ENCODE measurements around the gene PPP1R1C.

PPP1R1C gene

DNA sequence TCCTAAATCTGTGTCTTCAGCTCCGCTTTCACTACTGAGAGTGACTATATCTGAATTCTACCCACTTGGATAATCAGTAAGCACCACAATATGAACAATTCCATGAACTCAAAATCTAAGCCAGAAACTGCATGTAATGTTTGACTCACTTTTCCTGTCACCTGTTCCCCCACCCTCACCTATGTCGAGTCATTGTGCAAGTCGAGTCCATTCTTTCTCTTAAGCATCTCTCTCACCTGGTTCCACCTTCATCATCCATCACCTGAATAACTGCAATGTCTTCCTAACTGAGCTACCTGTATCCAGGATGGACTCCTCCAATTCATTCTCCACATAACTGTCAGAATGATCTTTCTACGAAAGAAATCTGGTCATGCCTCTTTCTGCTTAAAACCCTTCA, 58.2 kb downstream of the PPP1R1C start:
- no peaks in the 10 kb centered on the region for H3K9me3 Mint-ChIP-seq
- H3K36me3 Mint-ChIP-seq (ENCODE audit: insufficient read depth), result no peaks in the 10 kb centered on the region
- ATAC-seq (replicated peaks) (no peak), DNase-seq (no peak)
- H3K4me3 Mint-ChIP-seq, result no peak overlapping the region
- no peak overlapping the region for H3K27ac Mint-ChIP-seq
- peaks cover 0 to 5% of the 10 kb centered on the region in 2 donors for H3K27me3 Mint-ChIP-seq
- no peaks in the 10 kb centered on the region for H3K4me1 Mint-ChIP-seq (ENCODE audit: low read depth in 2 of 2)

DNA sequence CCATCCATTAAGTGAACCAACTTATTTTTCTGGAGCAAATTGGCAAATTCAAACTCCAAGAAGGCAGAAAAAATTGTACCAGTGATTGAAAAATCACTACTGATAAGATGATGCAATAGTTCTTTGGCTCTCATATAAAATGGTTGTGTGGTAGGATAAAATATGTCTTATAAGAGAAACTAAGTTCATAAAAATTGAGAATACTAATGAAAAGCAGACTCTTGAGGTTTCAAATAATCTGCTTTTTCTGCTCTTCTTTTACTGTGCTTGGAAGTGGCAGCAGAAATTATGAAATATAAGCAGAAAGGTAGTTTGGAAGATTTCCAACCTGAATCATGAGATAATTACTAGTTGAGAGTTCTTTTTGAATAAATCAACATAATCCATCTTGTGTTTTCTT, 61.9 kb downstream of the PPP1R1C start:
- no peaks in the 10 kb centered on the region for H3K4me1 Mint-ChIP-seq (ENCODE audit: low read depth in 2 of 2)
- peaks cover 0 to 5% of the 10 kb centered on the region in 2 donors for H3K27me3 Mint-ChIP-seq
- H3K9me3 Mint-ChIP-seq, result no peaks in the 10 kb centered on the region
- DNase-seq (no peak), ATAC-seq (replicated peaks) (no peak)
- H3K36me3 Mint-ChIP-seq (ENCODE audit: insufficient read depth), result no peaks in the 10 kb centered on the region
- no peak overlapping the region for H3K4me3 Mint-ChIP-seq
- no peak overlapping the region for H3K27ac Mint-ChIP-seq

DNA sequence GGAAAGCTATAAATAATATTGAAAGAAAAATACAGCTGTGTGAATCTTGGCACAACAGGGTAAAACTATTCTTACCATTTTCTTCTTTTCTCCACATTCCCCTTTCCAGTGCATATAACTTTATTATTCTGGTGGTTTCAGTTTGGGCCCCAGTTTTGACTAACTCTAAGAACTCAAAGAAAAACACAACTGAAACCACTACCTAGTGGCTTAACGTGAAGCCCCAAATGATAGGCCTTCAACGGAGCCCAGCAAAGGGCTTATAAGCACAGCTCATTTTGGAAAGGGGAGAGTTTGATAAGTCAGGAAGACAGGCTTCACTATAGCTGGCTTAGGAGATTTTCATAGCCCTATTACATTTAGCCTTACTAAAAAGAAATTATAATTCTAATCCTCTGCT, 62.4 kb downstream of the PPP1R1C start:
- Mint-ChIP-seq H3K4me1 (ENCODE audit: low read depth in 2 of 2) (no peaks in the 10 kb centered on the region), H3K27me3 (peaks cover 0 to 5% of the 10 kb centered on the region in 2 donors), H3K9me3 (no peaks in the 10 kb centered on the region), H3K4me3 (no peak overlapping the region), H3K27ac (no peak overlapping the region), H3K36me3 (ENCODE audit: insufficient read depth) (no peaks in the 10 kb centered on the region)
- ATAC-seq (replicated peaks), result no peak
- no peak for DNase-seq

GRCh38 chr2:182048621-182049020, 63.0 kb downstream of the PPP1R1C start:
- H3K4me1 Mint-ChIP-seq (ENCODE audit: low read depth in 2 of 2), result no peaks in the 10 kb centered on the region
- no peaks in the 10 kb centered on the region for H3K36me3 Mint-ChIP-seq (ENCODE audit: insufficient read depth)

DNA sequence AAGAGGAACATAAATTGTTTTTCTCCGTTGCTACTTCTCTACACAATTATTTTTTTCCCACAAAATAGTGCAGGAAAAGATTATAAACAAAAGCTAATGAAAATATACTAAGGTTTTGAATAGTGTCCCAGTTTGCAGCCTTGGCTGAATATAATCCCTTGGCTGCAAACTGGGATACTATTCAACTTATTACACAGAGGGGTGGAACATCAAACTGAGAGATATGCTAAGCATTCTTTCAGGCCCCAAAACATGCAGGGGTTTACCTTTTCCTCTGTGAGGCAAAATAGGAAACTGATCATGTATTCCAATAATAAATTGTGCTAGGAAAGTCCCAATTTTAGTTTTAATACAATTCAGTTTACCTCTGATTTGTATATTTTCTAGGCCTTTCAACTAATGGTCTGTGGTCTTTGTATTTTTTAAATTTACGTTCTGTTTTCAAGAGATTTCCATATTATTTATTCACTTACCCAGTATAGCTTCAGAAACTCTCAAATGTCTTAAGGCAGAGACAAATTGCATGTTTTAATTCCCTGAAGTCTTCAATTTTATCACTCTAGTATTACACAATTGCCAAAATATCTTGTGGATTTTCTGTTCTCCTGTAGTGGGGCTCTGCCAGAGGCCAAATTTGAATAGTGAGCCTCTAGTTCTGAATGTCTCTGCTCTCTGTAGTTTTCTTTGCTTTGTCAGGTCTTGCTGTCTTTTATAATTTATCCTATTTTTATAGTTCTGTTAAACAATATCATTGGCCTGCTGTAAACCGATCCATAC, 63.9 kb downstream of the PPP1R1C start:
- H3K4me1 Mint-ChIP-seq (ENCODE audit: low read depth in 2 of 2), result no peaks in the 10 kb centered on the region
- ATAC-seq (replicated peaks) (no peak), DNase-seq (no peak)
- H3K27me3 Mint-ChIP-seq, result no peaks in the 10 kb centered on the region
- H3K27ac Mint-ChIP-seq, result no peak overlapping the region
- H3K9me3 Mint-ChIP-seq, result no peaks in the 10 kb centered on the region
- no peak overlapping the region for H3K4me3 Mint-ChIP-seq
- no peaks in the 10 kb centered on the region for H3K36me3 Mint-ChIP-seq (ENCODE audit: insufficient read depth)

More at GRCh38 chr2:182048621-182049020, 63.0 kb downstream of the PPP1R1C start:
- H3K27ac Mint-ChIP-seq, result no peak overlapping the region
- no peaks in the 10 kb centered on the region for H3K9me3 Mint-ChIP-seq
- peaks cover 0 to 5% of the 10 kb centered on the region in 2 donors for H3K27me3 Mint-ChIP-seq
- ATAC-seq (replicated peaks) (no peak), DNase-seq (no peak)
- no peak overlapping the region for H3K4me3 Mint-ChIP-seq

DNA sequence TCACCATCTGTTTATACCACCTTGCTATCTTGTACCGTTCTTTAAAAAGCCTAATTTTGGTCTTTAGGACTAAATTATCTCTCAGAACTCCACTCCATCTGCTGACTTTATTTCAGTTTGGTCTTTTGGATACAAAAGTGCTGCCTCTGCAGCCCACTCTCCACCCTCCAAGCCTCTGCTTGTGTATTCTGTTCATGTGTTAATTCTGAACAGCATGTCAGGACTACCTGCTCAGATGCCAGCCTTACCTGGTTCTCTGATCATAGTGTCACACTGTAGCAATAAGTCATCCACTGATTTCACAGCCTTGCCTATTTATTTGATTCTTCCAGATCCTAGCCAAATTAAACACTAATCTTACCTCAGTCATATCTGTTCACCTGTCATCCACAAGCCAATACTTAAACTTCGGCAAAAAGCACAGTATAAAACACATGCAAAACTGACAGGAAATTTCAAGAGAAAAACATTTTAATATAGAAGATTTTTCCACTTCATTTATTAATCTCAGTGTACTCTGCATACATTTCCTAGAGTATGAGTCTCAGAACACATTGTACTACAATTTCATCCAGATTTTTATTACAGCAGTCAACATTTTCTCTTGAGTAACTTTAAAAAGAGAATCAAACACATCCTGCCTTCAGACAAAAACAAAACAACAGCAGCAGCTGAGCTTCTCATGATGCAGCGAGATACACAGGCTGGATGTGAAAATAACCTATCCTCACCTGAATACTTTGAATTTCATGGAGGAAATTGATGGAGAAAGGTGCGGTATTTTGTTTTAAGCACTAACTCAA, 64.9 kb downstream of the PPP1R1C start:
- DNase-seq (no peak), ATAC-seq (replicated peaks) (no peak)
- Mint-ChIP-seq H3K27ac (no peak overlapping the region), H3K4me1 (ENCODE audit: low read depth in 2 of 2) (no peaks in the 10 kb centered on the region), H3K9me3 (no peaks in the 10 kb centered on the region), H3K27me3 (no peaks in the 10 kb centered on the region), H3K4me3 (no peak overlapping the region), H3K36me3 (ENCODE audit: insufficient read depth) (no peaks in the 10 kb centered on the region)

DNA sequence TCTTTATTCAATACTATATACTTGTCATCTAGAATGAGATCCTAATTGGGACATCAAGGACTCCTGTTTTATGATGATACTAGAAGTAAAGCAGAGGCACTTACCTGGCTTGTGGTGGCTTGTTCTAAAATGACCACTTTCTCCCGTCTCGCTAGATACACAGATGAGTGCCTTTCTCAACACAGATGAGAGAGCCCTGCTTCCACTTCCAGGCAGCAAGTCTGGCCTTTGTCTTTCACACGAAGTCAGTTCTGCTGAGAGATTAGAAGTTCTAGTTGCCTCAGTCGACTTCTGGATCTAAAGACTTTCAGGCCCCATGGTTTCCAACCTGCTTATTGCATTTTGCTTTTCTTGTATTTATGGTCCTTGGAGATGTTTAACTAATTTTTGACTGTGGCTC, 70.3 kb downstream of the PPP1R1C start:
- H3K4me3 Mint-ChIP-seq, result no peak overlapping the region
- ATAC-seq (replicated peaks), result no peak
- DNase-seq, result no peak
- H3K36me3 Mint-ChIP-seq (ENCODE audit: insufficient read depth), result no peaks in the 10 kb centered on the region
- H3K27ac Mint-ChIP-seq, result no peak overlapping the region
- H3K9me3 Mint-ChIP-seq, result no peaks in the 10 kb centered on the region
- no peaks in the 10 kb centered on the region for H3K4me1 Mint-ChIP-seq (ENCODE audit: low read depth in 2 of 2)
- peaks cover 8 to 20% of the 10 kb centered on the region in 2 donors for H3K27me3 Mint-ChIP-seq

- H3K36me3 Mint-ChIP-seq (ENCODE audit: insufficient read depth), result no peaks in the 10 kb centered on the region
- H3K9me3 Mint-ChIP-seq, result no peaks in the 10 kb centered on the region
- H3K4me3 Mint-ChIP-seq, result no peak overlapping the region
- no peaks in the 10 kb centered on the region for H3K4me1 Mint-ChIP-seq (ENCODE audit: low read depth in 2 of 2)
- H3K27me3 Mint-ChIP-seq, result peaks cover 8 to 24% of the 10 kb centered on the region in 2 donors
- DNase-seq (no peak), ATAC-seq (replicated peaks) (no peak)
- no peak overlapping the region for H3K27ac Mint-ChIP-seq
Measured at GRCh38 chr2:182057002-182057401, 71.3 kb downstream of the PPP1R1C start.

GRCh38 chr2:182058056-182058455, 72.4 kb downstream of the PPP1R1C start:
- H3K4me1 Mint-ChIP-seq (ENCODE audit: low read depth in 2 of 2), result no peaks in the 10 kb centered on the region
- H3K9me3 Mint-ChIP-seq, result no peaks in the 10 kb centered on the region
- ATAC-seq (replicated peaks) (no peak), DNase-seq (no peak)
- no peak overlapping the region for H3K27ac Mint-ChIP-seq
- no peaks in the 10 kb centered on the region for H3K36me3 Mint-ChIP-seq (ENCODE audit: insufficient read depth)
- H3K4me3 Mint-ChIP-seq, result no peak overlapping the region
- peaks cover 8 to 24% of the 10 kb centered on the region in 2 donors for H3K27me3 Mint-ChIP-seq

DNA sequence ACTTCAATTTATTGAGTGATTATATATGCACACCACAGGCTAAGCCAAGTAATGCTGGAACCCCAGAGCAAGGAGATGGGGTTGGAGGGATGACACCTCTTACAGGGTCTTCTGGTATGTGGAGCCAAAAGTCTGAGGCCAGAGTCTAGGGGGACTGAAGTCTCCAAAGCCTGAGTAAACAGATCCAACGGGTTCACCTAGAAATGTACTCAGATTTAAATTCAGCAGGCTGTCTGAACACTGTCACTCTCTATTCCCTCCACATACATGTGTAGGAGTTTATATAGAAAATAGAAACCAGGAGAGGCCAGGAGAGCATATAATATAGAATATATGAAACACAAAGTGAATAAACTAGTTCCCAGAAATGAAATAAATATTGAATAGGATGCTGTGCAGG, 76.1 kb downstream of the PPP1R1C start:
- H3K9me3 Mint-ChIP-seq, result no peaks in the 10 kb centered on the region
- no peaks in the 10 kb centered on the region for H3K36me3 Mint-ChIP-seq (ENCODE audit: insufficient read depth)
- H3K4me3 Mint-ChIP-seq, result no peak overlapping the region
- DNase-seq (no peak), ATAC-seq (replicated peaks) (no peak)
- H3K27ac Mint-ChIP-seq, result no peak overlapping the region
- H3K4me1 Mint-ChIP-seq (ENCODE audit: low read depth in 2 of 2), result no peaks in the 10 kb centered on the region
- peaks cover 8 to 24% of the 10 kb centered on the region in 2 donors for H3K27me3 Mint-ChIP-seq

- ATAC-seq (replicated peaks) (no peak), DNase-seq (no peak)
- Mint-ChIP-seq H3K4me1 (ENCODE audit: low read depth in 2 of 2) (no peaks in the 10 kb centered on the region), H3K4me3 (no peak overlapping the region), H3K36me3 (ENCODE audit: insufficient read depth) (no peaks in the 10 kb centered on the region), H3K27me3 (peaks cover 8 to 20% of the 10 kb centered on the region in 2 donors), H3K27ac (no peak overlapping the region), H3K9me3 (no peaks in the 10 kb centered on the region)
Measured at GRCh38 chr2:182062329-182062972, 76.8 kb downstream of the PPP1R1C start.

DNA sequence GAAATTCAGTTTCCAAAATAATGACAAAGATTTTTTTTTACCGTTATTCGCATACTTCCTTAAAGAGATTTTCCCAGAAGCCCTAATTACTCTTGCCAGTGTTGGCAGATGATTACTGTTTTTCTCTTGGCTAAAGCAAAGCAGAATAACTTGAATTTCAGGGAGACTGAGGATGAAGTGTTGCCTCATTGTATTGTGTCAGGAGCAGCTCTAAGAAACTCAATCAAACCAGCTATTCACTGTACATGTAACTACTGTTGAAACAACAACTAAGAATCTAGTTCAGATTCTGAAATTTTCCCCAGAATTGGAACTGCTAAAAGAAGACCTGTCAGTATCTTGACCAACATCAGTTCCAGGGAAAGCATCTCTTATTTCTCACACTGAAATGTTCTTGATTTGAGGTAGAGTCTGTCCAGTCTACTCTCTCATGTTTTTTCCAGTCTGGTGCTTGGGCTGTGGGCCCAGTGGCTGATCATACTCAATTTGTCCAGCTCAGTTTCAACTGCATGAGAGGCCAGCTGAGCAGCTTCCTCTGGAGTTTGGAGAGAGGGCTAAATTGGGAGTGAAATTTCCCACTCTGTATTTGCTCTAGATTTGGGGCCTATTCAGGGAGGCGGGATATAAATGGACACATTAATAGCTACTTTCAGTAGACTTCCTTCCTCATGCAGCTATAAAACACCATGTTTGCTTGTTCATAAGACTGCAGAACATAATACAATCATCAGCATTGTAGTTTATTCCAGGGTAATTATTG, 78.5 kb downstream of the PPP1R1C start:
- Mint-ChIP-seq H3K27me3 (peaks cover 5 to 17% of the 10 kb centered on the region in 2 donors), H3K36me3 (ENCODE audit: insufficient read depth) (no peaks in the 10 kb centered on the region), H3K4me1 (ENCODE audit: low read depth in 2 of 2) (no peaks in the 10 kb centered on the region), H3K4me3 (no peak overlapping the region), H3K9me3 (no peaks in the 10 kb centered on the region), H3K27ac (no peak overlapping the region)
- DNase-seq (no peak), ATAC-seq (replicated peaks) (no peak)

- Mint-ChIP-seq H3K4me1 (ENCODE audit: low read depth in 2 of 2) (no peaks in the 10 kb centered on the region), H3K27ac (no peak overlapping the region), H3K36me3 (ENCODE audit: insufficient read depth) (no peaks in the 10 kb centered on the region), H3K4me3 (no peak overlapping the region), H3K9me3 (no peaks in the 10 kb centered on the region), H3K27me3 (peaks cover 9 to 17% of the 10 kb centered on the region in 2 donors)
- no peak for ATAC-seq (replicated peaks)
- DNase-seq, result no peak
Measured at GRCh38 chr2:182066400-182067087, 80.9 kb downstream of the PPP1R1C start.
